Spleen (tissue), 7 donors: ENCODE data around the gene ZNF524.

Experiments used
- POLR2AphosphoS5 ChIP-seq, 3 donors: sonication (generic); formaldehyde crosslinking; IDR thresholded peaks; one replicate each; pipeline ENCODE4 v1.5.1; 2017; ENCODE audit warnings: antibody characterized with exemption in 3 of 3
- TF ChIP-seq, protein P1 (sequence below), 11 experiments: fragments of 200-600 bp in 7 of 11; fragments of 450-650 bp in 4 of 11; sonication (generic) in 4 of 11; IDR thresholded peaks in 8 of 11; conservative IDR thresholded peaks in 3 of 11; 1 replicate in 7 of 11; 2 replicates in 4 of 11; pipeline versions ENCODE4 v1.4.0 to v1.8.0; 2016 to 2021; ENCODE audit warnings: antibody characterized with exemption in 11 of 11, inconsistent platforms in 4 of 11, mild to moderate bottlenecking in 1 of 11
- donor health status: DM: no; HTN: no; CAD: no; lungs with moderate emphysema.
- donor health status: DM: no; HTN: no; CAD: no.
- donor health status: DM: no; HTN: no; CAD: no.

DNA sequence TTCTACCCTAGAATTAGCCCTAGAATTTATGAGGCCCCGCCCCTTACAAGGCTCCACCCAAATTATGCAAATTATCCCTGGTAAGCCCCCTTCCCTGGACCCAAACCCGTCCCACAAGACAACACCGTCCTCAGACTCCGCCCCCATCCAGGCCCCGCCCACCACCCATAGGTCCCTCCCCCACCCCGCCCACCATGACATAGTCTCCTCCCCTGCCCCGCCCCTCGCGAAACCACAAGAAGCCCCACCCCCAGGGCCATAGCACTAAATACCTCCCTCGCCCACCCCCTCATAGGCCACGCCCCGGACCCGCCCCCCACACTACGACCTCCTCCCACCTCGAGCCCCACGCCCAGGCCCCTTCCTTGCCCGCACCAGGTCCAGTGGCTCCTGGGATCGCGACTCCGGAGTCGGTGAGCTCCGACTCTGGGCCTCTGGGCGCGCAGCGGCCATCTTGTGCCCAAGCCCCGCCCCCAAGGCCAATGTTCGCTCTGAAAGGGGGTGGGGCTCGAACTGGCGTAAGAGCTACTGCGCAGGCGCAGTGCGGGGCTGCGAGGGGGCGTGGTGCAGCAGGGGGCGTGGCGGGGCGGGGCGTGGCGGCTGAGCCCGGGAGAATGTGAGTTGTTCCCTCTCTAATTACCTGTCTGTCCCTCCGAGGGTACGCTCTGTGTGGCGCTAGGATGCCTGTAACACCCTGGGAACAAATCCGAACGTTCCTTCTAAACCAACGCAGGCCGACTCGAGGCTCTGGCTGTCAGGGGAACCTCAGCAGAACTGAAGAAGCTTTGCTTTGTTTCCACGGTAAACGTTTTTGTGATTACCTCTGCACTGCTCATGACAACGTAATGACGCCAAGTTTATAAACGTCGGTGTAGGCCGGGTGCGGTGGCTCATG lies 24.3 kb downstream of the ZNF524 start, which contains the start of gene ZNF784:
- TF ChIP-seq POLR2AphosphoS5 (IDR thresholded peaks at IDR 0.05) = peak; percentile 86 to 91 (median 88)
- TF ChIP-seq, protein P1, sequence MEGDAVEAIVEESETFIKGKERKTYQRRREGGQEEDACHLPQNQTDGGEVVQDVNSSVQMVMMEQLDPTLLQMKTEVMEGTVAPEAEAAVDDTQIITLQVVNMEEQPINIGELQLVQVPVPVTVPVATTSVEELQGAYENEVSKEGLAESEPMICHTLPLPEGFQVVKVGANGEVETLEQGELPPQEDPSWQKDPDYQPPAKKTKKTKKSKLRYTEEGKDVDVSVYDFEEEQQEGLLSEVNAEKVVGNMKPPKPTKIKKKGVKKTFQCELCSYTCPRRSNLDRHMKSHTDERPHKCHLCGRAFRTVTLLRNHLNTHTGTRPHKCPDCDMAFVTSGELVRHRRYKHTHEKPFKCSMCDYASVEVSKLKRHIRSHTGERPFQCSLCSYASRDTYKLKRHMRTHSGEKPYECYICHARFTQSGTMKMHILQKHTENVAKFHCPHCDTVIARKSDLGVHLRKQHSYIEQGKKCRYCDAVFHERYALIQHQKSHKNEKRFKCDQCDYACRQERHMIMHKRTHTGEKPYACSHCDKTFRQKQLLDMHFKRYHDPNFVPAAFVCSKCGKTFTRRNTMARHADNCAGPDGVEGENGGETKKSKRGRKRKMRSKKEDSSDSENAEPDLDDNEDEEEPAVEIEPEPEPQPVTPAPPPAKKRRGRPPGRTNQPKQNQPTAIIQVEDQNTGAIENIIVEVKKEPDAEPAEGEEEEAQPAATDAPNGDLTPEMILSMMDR (IDR thresholded peaks at IDR 0.05 in 8 of 11, conservative IDR thresholded peaks at IDR 0.05 in 3 of 11) = peak in 1 of 11 experiments; percentile 14
